Activated CD4-positive, CD25-positive, alpha-beta regulatory T cell (primary cell): ENCODE results near the gene LLGL2.
"Not testable (repeated sequence)": the region's sequence is repeated elsewhere in the genome, so short reads cannot be mapped to it uniquely, and the experiment has no call there.

Experiments used
- DNase-seq, 4 experiments: peaks; one replicate each; lab custom pipeline; 2025; lab: John Stamatoyannopoulos, UW

The LLGL2 gene, protein sequence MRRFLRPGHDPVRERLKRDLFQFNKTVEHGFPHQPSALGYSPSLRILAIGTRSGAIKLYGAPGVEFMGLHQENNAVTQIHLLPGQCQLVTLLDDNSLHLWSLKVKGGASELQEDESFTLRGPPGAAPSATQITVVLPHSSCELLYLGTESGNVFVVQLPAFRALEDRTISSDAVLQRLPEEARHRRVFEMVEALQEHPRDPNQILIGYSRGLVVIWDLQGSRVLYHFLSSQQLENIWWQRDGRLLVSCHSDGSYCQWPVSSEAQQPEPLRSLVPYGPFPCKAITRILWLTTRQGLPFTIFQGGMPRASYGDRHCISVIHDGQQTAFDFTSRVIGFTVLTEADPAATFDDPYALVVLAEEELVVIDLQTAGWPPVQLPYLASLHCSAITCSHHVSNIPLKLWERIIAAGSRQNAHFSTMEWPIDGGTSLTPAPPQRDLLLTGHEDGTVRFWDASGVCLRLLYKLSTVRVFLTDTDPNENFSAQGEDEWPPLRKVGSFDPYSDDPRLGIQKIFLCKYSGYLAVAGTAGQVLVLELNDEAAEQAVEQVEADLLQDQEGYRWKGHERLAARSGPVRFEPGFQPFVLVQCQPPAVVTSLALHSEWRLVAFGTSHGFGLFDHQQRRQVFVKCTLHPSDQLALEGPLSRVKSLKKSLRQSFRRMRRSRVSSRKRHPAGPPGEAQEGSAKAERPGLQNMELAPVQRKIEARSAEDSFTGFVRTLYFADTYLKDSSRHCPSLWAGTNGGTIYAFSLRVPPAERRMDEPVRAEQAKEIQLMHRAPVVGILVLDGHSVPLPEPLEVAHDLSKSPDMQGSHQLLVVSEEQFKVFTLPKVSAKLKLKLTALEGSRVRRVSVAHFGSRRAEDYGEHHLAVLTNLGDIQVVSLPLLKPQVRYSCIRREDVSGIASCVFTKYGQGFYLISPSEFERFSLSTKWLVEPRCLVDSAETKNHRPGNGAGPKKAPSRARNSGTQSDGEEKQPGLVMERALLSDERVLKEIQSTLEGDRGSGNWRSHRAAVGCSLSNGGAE

DNA sequence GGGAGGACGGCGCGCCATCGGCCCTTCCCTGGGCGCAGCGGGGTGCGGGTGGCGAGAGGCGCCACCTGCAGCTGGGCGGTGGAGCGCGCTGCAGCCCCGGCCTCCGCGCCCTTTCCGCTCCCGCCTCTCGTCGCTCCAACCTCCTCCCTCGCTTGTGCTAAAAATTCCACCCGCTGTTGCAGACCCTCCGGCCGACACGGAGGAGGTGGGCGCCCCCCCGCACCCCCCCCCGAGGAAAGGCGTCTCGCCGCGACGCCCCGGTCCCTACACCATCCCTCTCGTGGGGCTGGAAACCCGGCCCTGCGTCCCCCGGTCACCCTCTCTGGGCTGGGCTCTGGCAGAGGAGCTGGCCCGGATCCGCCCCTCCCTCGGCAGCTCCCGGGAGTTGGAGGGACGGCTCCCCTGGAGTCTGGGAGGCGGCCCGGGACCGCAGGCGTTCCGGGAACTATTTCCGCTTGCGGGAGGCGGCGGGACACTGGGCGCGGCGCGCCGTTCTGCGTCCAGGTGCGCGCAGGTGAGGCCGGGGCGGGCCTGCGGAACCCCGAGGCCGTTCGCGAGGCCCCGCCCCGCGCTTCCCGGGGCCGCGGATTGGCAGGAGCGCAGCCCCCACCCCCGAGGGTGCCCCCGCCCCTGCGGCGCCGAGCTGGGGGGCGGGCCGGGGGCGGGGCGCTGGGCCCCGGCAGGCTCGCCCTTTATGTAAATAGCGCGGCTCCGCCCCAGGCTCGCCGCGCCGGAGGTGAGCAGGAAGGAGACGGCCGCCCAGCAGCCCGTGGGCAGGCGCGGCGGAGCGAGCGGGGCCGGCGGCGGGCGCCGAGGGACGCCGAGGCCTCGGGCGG lies at the start of gene LLGL2:
Gene LLGL2 (plus strand): TSS at position 728 of the 836 bp plus-strand sequence. CDS start 17,730 bp downstream, outside the sequence.
- peak; percentile 58 to 85 (median 72) for DNase-seq

DNA sequence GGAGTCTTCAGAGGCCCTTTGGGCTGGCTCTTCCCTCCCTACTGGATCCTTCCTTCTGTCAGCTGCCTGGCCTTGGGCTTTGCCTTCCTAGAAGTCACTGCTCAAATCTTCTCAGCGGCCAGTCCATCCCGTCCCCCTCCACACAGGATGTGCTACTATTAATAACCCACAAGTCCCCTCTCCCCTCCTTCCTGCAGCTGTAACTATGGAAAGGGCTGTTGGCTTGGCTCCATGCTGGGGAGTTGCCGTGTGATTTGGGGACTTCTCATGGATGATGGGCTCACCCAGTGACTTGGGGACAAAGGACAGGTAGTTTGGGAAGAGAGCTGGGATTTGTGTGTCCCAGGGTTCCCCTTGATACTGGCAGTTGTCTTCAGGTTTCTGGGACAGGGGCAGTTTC lies 49.6 kb upstream of the LLGL2 start:
- DNase-seq = no peak

DNA sequence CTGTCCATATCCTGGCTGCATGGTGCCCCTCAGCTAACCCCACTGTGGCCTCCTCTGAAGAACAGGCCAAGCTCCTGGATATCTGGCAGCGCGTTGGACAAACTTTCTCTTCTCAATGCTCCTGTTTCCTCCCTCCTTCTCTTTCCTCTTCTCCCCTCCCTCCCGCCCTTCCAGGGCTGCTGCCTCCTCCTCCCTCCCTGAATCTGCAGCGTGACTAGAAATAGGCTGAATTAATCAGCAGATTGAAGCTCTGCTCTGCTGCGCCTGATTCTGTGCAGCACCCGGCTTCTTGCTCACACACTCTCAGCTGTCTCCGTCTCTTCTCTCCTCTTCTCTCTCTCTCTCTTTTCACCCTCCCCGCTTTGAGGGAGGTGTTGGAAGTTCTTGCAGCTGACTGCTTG lies 49.2 kb upstream of the LLGL2 start:
- no peak for DNase-seq

DNA sequence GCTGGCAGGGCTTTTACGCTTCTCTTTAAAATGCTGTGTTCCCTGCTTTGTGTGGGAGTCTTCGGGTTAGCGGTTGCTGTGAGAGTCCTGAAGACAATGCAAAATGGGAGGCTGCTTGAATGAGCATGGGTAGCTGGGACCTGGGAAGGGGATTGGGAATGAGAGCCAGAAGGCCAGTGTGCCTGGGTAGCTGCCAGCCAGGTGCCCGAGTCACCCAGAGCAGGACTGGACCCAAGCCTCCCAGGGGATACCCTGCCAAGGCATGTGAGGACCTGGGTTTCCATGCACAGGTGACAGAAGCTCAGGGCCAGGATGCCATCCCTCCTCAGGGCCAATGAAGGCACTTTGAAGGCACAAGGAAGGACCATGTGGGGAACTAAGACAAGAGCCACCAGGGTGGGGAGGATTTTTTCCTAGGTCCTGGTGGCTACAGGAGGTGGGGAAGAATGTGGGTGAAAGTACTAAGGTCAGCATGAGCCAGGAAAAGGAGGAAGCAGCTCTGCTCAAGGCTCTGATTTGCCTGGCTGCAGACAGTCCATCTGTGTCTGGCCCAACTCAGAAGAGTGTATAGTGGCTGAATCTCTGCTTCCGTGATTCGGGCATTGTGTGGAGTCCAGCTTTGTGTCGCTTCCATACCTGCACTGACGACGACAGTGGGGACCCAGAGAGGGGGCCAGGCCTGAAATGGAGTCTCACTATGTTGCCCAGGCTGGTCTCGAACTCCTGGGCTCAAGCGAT lies 48.6 kb upstream of the LLGL2 start:
- no peak for DNase-seq

DNA sequence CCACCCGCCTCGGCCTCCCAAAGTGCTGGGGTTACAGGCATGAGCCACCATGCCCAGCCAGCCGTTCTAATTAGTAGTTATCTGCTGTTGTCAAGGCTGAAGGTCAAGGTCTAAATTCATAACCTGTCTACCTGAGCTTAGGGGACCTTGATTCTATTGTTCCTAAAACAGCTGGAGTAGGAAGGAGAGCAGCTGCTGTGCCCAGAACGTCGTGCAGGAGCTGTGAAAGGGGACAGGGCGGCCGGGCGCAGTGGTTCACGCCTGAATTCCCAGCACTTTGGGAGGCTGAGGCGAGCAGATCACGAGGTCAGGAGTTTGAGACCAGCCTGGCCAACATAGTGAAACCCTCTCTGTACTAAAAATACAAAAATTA lies 48.0 kb upstream of the LLGL2 start:
- not testable (repeated sequence) for DNase-seq

DNA sequence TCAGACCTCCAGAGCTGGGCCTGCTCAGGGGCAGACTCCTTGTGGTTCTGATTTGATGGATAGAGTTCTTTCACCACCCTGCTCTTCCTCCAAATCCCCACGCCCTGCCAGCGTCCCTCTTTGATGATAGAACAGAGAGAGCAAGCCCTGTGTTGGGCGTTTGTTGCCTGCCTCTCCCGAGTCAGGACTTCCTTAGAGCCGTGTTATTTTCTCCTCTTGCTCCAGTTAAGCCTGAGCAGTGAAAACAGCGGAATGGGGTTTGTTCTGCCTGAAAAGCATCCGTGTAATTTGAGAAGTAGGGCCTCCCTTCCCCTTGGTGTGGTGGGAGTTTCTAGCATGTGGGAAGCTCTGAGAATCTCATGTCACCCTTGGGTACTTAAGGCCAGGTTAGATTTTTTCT lies 47.0 kb upstream of the LLGL2 start:
- DNase-seq = no peak

DNA sequence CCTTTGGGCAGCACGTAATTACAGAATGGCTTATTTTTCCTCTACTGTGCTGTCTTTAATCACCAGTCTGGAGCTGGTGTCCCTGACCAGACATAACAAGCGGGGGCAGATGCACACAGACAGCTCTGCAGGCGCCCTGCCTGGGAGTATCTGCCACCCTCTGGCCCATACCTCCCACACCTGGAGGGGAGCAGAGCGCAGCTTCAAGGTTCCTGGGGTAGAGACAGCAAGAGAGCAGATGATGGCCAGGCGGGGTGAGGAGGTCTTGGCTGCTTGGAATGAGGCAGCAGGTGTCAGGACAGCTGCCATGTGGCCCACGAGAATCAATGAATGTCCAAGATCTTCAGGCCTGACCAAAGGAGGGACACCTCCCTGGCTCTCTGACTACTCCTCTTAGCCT lies 45.2 kb upstream of the LLGL2 start:
- DNase-seq = no peak

DNA sequence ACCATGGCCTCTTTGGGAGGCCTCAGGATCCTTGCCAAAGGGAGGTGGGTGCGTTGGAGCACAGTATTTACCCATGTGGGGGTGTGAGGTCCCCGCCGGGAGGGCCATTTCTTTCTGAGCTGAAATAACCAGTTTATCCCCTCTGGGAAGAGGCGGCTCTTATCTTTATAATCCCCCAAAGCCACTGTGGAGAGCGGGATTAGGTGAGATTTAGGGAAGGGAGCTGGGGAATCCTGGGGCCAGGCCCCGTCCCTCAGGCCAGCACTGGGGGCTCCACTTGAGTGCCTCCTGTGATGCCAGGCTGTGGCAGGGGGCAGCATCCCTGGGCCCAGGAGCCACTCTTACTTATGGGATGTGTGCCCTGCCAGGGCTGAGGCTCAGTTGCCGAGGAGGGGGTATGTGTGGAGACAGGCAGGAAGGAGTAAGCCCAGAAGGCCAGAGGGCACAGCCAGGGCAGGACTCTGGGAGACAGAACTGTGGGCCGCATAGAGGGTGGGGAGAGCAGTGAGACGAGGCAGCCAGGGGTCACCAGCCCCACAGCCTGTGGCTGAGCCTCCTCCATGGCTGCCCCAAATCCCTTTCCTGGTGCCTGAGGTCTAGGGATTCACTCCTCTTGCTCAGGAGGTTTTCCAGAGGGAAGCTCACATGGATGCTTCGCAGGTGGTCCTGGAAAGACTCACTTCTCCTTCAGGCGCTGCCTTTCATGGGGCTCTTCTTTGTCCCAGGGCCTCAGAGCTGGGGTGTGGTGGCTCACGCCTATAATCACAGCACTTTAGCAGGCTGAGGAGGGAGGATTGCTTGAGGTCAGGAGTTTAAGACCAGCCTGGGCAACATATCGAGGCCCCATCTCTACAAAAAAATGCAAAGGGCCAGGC lies 44.1 kb upstream of the LLGL2 start:
- no peak for DNase-seq

DNA sequence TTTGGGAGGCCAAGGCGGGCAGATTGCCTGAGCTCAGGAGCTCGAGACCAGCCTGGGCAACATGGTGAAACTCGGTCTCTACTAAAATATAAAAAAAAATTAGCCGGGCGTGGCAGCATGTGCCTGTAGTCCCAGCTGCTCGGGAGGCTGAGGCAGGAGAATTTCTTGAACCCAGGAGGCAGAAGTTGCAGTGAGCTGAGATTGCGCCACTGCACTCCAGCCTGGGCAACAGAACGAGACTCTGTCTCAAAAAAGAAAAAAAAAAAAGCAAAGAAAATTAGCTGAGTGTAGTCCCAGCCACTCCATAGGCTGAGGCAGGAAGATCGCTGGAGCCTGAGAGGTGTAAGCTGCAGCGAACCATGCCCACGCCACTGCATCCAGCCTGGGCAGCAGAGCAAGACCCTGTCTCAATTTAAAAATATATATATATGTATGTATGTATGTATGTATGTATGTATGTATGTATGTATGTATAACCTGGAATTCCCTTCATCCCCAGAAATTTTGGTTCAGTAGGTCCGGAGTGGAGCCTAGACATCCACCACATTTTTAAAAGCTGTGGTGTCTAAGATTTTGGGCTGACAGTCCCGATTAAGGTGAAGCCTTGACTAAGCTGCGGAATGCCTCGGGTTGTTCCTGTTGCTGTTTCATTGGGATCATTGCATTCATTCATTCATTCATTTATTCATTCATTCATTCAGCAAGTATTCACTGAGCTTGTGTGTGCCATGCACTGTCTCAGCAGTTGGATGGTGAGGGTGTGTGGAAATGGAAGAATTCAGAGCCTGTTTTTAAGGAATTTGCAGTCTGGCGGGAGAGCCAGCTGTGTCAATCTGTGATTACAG lies 43.2 kb upstream of the LLGL2 start:
- DNase-seq = no peak

DNA sequence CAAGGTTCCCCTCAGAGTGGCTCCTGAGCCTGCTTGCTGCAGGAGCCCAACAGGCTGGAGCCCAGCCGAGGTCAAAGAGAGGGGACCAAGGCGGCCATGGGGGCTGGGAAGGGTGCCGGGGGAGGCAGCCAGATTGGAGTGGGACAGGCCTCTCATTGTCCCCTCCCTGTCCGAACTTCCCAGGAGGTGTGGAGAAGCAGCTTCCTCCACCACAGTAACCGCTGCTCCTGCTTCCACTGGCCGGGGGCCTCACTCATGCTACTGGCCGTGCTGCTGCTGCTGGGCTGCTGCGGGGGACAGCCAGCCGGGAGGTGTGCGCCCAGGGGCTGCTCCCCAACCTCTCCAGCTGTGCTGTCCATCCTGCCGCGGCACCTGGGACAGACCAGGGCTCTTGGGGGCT lies 39.8 kb upstream of the LLGL2 start:
- DNase-seq = no peak

DNA sequence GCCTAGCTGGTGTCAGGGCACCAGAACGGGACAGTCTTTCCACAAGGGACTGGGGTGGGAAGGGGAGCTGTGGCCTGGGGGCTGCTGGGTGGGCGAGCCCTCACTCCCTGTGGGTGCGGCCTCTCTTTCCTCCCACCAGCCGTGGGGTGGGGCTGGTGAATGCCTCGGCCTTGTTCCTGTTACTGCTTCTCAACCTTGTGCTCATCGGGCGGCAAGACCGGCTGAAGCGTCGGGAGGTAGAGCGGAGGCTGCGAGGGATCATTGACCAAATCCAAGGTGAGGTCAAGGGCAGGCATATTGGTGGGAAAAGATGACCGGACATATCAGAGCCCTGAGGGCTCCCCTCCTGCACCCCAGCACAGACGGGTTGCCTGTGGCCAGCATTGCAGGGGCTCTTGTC lies 39.3 kb upstream of the LLGL2 start:
- DNase-seq = no peak

DNA sequence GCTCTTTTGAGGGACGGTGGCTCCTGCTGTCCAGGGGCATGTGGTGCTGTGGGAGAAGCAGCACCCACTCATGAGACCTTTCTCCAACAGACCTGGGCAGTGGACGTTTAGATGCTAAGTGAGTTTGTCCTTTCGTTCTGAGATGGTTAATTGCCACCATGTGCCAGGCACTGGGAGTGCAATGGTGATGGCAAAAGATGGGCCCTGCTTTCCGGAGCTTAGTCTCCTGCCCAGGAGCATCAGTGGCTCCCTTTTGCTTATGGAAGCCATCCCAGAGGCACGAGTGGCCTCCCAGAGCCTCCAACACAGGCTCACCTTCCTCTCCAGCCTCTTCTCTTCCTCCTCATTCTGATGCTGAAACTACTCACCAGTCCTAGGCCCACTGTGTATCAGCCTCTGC lies 38.5 kb upstream of the LLGL2 start:
- no peak for DNase-seq

DNA sequence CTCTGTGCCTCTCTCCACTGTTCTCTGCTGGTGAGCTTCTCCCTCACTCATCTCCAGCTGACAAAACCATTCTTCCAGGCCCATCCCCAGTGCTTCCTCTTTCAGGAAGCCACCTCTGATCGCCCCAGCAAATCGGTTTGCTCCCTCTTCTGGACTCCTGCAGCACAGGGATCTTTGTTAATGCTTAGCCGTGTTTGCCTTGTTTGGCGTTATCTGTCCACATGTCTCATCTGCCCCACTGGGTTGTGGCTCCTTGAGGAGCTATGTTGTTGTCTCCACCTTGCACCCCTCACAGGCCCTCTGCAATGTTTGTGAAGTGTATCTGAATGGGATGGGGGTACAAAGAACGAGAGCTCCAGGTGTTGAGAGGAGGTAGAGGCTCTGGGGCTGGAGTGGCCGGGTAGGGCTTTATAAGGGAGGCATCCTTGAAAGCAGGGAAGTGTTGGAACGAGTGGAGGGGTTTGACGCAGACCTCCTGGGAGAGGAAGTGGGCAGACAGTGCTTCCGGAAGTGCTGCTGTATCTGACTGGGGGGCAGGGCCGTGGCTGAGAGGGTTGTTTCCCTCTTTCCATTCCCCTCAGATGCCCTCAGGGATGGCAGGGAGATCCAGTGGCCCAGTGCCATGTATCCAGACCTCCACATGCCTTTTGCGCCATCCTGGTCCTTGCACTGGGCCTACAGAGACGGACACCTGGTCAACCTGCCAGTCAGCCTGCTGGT lies 38.0 kb upstream of the LLGL2 start:
- DNase-seq = peak in 2 of 4 experiments; percentile 19 to 22

DNA sequence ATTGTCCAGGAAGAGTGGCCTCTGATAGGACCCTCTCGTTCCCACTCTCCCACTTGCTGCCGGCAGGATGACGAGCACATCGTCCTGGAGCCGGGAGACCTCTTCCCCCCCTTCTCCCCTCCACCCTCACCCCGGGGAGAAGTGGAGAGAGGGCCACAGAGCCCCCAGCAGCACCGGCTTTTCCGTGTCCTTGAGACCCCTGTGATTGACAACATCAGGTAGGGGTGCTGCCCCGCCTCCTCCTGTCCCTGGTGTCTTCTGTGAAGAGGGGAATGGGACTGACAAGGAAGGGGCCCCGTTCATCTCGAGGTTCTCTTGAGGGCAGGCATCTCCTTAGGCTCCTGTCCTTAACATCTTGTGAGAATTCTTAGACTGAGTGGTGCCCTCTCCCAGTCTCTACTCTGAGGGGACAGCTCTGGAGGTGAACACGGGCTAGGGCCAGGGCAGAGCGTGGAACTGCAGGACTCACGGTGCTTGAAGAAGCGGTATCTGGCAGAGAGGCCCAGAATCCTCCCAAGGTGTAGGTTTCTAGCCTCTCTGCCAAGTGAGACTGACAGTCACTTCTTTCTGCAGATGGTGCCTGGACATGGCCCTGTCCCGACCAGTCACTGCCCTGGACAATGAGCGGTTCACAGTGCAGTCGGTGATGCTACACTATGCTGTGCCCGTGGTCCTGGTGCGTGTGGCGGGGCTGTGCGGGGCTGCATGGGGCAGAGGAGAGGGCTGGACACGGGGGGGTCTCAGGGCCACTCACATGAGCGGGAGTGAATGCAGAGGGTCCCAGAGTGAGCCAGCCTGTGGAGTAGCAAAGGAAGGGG lies 36.6 kb upstream of the LLGL2 start:
- DNase-seq = no peak

DNA sequence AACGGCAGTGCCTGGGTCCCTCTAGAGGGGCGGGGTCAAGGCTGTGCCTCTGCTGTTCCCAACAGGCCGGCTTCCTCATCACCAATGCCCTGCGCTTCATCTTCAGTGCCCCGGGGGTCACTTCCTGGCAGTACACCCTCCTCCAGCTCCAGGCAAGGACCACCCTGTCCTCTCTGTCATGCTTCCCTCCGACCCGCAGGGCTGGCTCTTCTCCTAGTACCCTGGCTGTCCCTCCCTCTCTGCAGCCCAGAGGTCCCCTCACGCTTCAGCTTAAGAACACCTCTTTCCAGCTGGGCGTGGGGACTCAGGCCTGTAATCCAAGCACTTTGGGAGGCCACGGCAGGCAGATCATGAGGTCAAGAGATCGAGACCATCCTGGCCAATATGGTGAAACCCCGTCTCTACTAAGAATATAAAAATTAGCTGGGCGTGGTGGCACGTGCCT lies 36.0 kb upstream of the LLGL2 start:
- DNase-seq = no peak

DNA sequence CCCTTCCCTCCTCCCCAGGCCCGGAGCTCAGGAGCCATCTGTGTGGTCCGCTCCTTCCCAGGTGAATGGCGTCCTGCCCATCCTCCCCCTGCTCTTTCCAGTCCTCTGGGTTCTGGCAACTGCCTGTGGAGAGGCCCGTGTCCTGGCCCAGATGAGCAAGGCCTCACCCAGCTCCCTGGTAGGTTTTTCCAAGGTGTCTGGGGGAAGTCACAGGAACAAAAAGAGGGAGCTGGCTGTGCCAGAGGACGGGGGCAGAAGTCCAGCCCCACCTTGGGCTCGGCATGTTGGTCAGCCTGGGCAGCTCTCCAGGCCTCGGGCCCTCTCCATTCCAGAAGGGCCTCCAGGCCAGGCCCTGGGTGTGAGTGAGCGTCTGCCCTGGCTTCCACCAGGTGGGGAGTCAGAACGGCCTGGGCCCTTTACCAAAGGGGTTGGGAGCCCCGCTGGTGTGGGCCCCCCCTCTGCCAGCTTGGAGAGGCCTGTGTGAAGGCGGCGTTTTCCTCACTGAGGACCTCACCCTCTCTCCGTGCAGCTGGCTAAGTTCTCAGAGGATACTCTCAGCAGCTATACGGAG lies 35.2 kb upstream of the LLGL2 start:
- DNase-seq = no peak

DNA sequence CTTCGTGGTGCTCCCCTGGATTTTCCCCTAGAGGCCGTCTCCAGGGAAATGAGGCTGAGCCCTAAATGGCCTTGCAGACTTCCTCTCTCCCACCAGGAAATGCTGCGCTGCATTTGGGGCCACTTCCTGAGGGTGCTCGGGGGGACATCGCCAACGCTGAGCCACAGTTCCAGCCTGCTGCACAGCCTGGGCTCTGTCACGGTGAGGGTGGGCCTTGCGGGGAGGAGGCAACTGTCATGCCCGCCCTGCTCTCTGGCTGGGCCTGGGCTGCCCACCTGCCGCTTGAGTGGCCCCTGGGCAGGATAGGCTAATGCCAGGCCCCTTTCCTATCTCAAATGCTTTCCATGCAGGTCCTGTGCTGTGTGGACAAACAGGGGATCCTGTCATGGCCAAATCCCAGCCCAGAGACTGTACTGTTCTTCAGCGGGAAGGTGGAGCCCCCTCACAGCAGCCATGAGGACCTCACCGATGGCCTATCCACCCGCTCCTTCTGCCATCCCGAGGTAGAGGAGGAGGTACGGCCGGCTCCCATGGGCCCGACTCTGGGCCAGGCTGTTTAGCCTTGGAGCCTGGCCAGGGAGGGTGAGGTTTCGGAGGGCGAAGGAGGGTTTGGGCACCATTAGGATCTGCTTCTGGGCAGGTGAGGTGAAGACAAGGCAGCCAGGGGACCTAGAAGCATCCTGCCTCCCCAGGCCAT lies 34.4 kb upstream of the LLGL2 start:
- no peak for DNase-seq
